ENCODE data around the gene WDR90. TPM values are rescaled to one million over a fixed set of nuclear protein-coding genes. Genes with fewer than 3 reads are reported as not detected.

WDR90 gene
- polyA plus RNA-seq, 1 donor (not counting 4 experiments of a cell fraction or from before 2014, with no cell fraction given): 5.9 TPM

GRCh38 chr16:637081-638018 is 11.8 kb upstream of the WDR90 start:
- H3K27ac ChIP-seq (ENCODE audit: control insufficient read depth, insufficient read depth, low read length): peak overlapping the region; percentile 90
- H3K9me3 ChIP-seq (ENCODE audit: control insufficient read depth, low read depth, low read length): no peaks in the 10 kb centered on the region
- peaks cover 2 to 10% of the 10 kb centered on the region in 2 experiments for H3K36me3 ChIP-seq (ENCODE audit: control insufficient read depth in 2 of 2, extremely low read depth in 1 of 2, insufficient read depth in 2 of 2, low read length in 2 of 2)
- TF ChIP-seq EZH2 (IDR thresholded peaks at IDR 0.05; ENCODE audit: low read length): no peak
- TF ChIP-seq CTCF (optimal IDR thresholded peaks at IDR 0.05 in 1 of 3, IDR thresholded peaks at IDR 0.05 in 1 of 3, conservative IDR thresholded peaks at IDR 0.05 in 1 of 3; ENCODE audit: extremely low read depth in 1 of 3, insufficient read depth in 2 of 3, low read length in 3 of 3): no peak
- H3K9ac ChIP-seq (ENCODE audit: control insufficient read depth, extremely low read depth, insufficient read depth, low read length): peak overlapping the region; percentile 85
- DNase-seq (ENCODE audit: low read depth, low spot score) (peak; percentile 60), FAIRE-seq (no peak)
- H3K4me3 ChIP-seq (ENCODE audit: control insufficient read depth in 2 of 3, extremely low read depth in 1 of 3, insufficient read depth in 2 of 3, low read depth in 1 of 3, low read length in 3 of 3): peak overlapping the region; percentile 74 to 85 (median 83)
- H3K4me2 ChIP-seq (ENCODE audit: control insufficient read depth, extremely low read depth, insufficient read depth, low read depth, low read length): peak overlapping the region; percentile 56
- no peaks in the 10 kb centered on the region for H3K9me1 ChIP-seq (ENCODE audit: control insufficient read depth, extremely low read depth, insufficient read depth, low read length)
- H3K79me2 ChIP-seq (ENCODE audit: control insufficient read depth, insufficient read depth, low read length): peaks cover 8% of the 10 kb centered on the region
- no peaks in the 10 kb centered on the region for H4K20me1 ChIP-seq (ENCODE audit: control insufficient read depth, extremely low read depth, insufficient read depth, low read length)
- dilution Hi-C loops (cut with MboI; ENCODE audit: extremely low pct_ligation_motif_present, low sequenced_read_pairs): no loop called here
- no peaks in the 10 kb centered on the region for H3K27me3 ChIP-seq (ENCODE audit: control insufficient read depth, extremely low read depth, insufficient read depth, low read length)
- H2AFZ ChIP-seq (ENCODE audit: control insufficient read depth, low read length): peak overlapping the region; percentile 95
- peaks cover 8% of the 10 kb centered on the region for H3K4me1 ChIP-seq (ENCODE audit: control insufficient read depth, extremely low read depth, insufficient read depth, low read length)

- H3K9me1 ChIP-seq (ENCODE audit: control insufficient read depth, extremely low read depth, insufficient read depth, low read length): peaks cover 2% of the 10 kb centered on the region
- peaks cover 13% of the 10 kb centered on the region for H3K4me1 ChIP-seq (ENCODE audit: control insufficient read depth, extremely low read depth, insufficient read depth, low read length)
- H4K20me1 ChIP-seq (ENCODE audit: control insufficient read depth, extremely low read depth, insufficient read depth, low read length): no peaks in the 10 kb centered on the region
- no peak overlapping the region for H3K27ac ChIP-seq (ENCODE audit: control insufficient read depth, insufficient read depth, low read length)
- DNase-seq (ENCODE audit: low read depth, low spot score): no peak
- no peak overlapping the region for H3K4me3 ChIP-seq (ENCODE audit: control insufficient read depth in 2 of 3, extremely low read depth in 1 of 3, insufficient read depth in 2 of 3, low read depth in 1 of 3, low read length in 3 of 3)
- FAIRE-seq: no peak
- H3K79me2 ChIP-seq (ENCODE audit: control insufficient read depth, insufficient read depth, low read length): peaks cover 8% of the 10 kb centered on the region
- dilution Hi-C loops (cut with MboI; ENCODE audit: extremely low pct_ligation_motif_present, low sequenced_read_pairs): no loop called here
- no peaks in the 10 kb centered on the region for H3K27me3 ChIP-seq (ENCODE audit: control insufficient read depth, extremely low read depth, insufficient read depth, low read length)
- no peaks in the 10 kb centered on the region for H3K9me3 ChIP-seq (ENCODE audit: control insufficient read depth, low read depth, low read length)
- peaks cover 2 to 10% of the 10 kb centered on the region in 2 experiments for H3K36me3 ChIP-seq (ENCODE audit: control insufficient read depth in 2 of 2, extremely low read depth in 1 of 2, insufficient read depth in 2 of 2, low read length in 2 of 2)
- no peak overlapping the region for H2AFZ ChIP-seq (ENCODE audit: control insufficient read depth, low read length)
- no peak overlapping the region for H3K4me2 ChIP-seq (ENCODE audit: control insufficient read depth, extremely low read depth, insufficient read depth, low read depth, low read length)
- TF ChIP-seq EZH2 (IDR thresholded peaks at IDR 0.05; ENCODE audit: low read length) (no peak), CTCF (optimal IDR thresholded peaks at IDR 0.05 in 1 of 3, IDR thresholded peaks at IDR 0.05 in 1 of 3, conservative IDR thresholded peaks at IDR 0.05 in 1 of 3; ENCODE audit: extremely low read depth in 1 of 3, insufficient read depth in 2 of 3, low read length in 3 of 3) (no peak)
- H3K9ac ChIP-seq (ENCODE audit: control insufficient read depth, extremely low read depth, insufficient read depth, low read length): no peak overlapping the region
Observed at GRCh38 chr16:638034-638543, 11.1 kb upstream of the WDR90 start.

Data from keratinocyte (primary cell).